ENCODE measurements around the gene NUP133.

GRCh38 chr1:229459815-229460214 lies 48.3 kb downstream of the NUP133 start:
- TF ChIP-seq SREBF2 (IDR thresholded peaks at IDR 0.05) = no peak
- no peak for TF ChIP-seq CTCF (IDR thresholded peaks at IDR 0.05)
- TF ChIP-seq KDM1A (IDR thresholded peaks at IDR 0.05; ENCODE audit: low read depth) = no peak
- no peak for TF ChIP-seq POLR2A (IDR thresholded peaks at IDR 0.05; ENCODE audit: low read length)
- no peak for TF ChIP-seq JUN (IDR thresholded peaks at IDR 0.05)
- no peak for TF ChIP-seq RAD21 (conservative IDR thresholded peaks at IDR 0.05 in 1 of 2, IDR thresholded peaks at IDR 0.05 in 1 of 2)
